BLaER1 treated with 17β-estradiol and CSF1 and Interleukin-3, amounts not matched to agents 10 nM and 100 nM (cell line): ENCODE measurements around the gene ANKRD45.

Source experiments
- H3K27ac ChIP-seq, 11 experiments: shearing (Covaris generic); formaldehyde crosslinking; 2 replicates each; pipeline ENCODE4 v1.8.1; 2022
- H3K27me3 ChIP-seq, 11 experiments: shearing (Covaris generic); formaldehyde crosslinking; 2 replicates each; pipeline ENCODE4 v1.8.1; 2022
- H3K36me3 ChIP-seq, 11 experiments: shearing (Covaris generic); formaldehyde crosslinking; 2 replicates each; pipeline ENCODE4 v1.8.1; 2022
- H3K4me1 ChIP-seq, 10 experiments: shearing (Covaris generic); formaldehyde crosslinking; 2 replicates each; pipeline ENCODE4 v1.8.1; 2022
- H3K4me2 ChIP-seq, 11 experiments: shearing (Covaris generic); formaldehyde crosslinking; 2 replicates each; pipeline ENCODE4 v1.8.1; 2022
- H3K4me3 ChIP-seq, 10 experiments: shearing (Covaris generic); formaldehyde crosslinking; 2 replicates each; pipeline ENCODE4 v1.8.1; 2022
- H3K9ac ChIP-seq, 11 experiments: shearing (Covaris generic); formaldehyde crosslinking; 2 replicates each; pipeline ENCODE4 v1.8.1; 2022
- H3K9me3 ChIP-seq, 11 experiments: shearing (Covaris generic); formaldehyde crosslinking; replicated peaks in 1 of 11; 2 replicates each; pipeline ENCODE4 v1.8.1; 2022
- H4K20me1 ChIP-seq, 11 experiments: shearing (Covaris generic); formaldehyde crosslinking; 2 replicates each; pipeline ENCODE4 v1.8.1; 2022
- Cebpa-rat ChIP-seq, 11 experiments: shearing (Covaris generic); IDR thresholded peaks; 2 replicates each; pipeline ENCODE4 v1.8.1; 2022

ANKRD45 gene

GRCh38 chr1:173562813-173563212 lies 106.8 kb downstream of the ANKRD45 start:
- Histone ChIP-seq H3K27me3 (no peaks in the 10 kb centered on the region), H3K9ac (no peak overlapping the region), H3K4me3 (no peak overlapping the region), H3K4me1 (no peaks in the 10 kb centered on the region), H3K9me3 (peaks cover 0 to 12% (median 0%) of the 10 kb centered on the region in 11 experiments; a peak in 2 of 22 replicates), H3K4me2 (no peak overlapping the region), H4K20me1 (no peaks in the 10 kb centered on the region), H3K27ac (no peak overlapping the region), H3K36me3 (no peaks in the 10 kb centered on the region)
- no peak for TF ChIP-seq Cebpa-rat (IDR thresholded peaks at IDR 0.05)

GRCh38 chr1:173561263-173561662 lies 108.4 kb downstream of the ANKRD45 start:
- Histone ChIP-seq H3K27me3 (no peaks in the 10 kb centered on the region), H3K4me3 (no peak overlapping the region), H3K36me3 (no peaks in the 10 kb centered on the region), H3K9ac (no peak overlapping the region), H3K4me1 (no peaks in the 10 kb centered on the region), H3K9me3 (no peaks in the 10 kb centered on the region), H4K20me1 (no peaks in the 10 kb centered on the region), H3K27ac (no peak overlapping the region), H3K4me2 (no peak overlapping the region)
- TF ChIP-seq Cebpa-rat (IDR thresholded peaks at IDR 0.05), result no peak

GRCh38 chr1:173560285-173560880 lies 109.3 kb downstream of the ANKRD45 start:
- no peaks in the 10 kb centered on the region for H4K20me1 ChIP-seq
- no peak for TF ChIP-seq Cebpa-rat (IDR thresholded peaks at IDR 0.05)
- no peaks in the 10 kb centered on the region for H3K9me3 ChIP-seq
- H3K36me3 ChIP-seq, result no peaks in the 10 kb centered on the region
- no peak overlapping the region for H3K9ac ChIP-seq
- H3K4me1 ChIP-seq, result no peaks in the 10 kb centered on the region
- H3K27ac ChIP-seq, result no peak overlapping the region
- no peaks in the 10 kb centered on the region for H3K27me3 ChIP-seq
- H3K4me2 ChIP-seq, result no peak overlapping the region
- H3K4me3 ChIP-seq, result no peak overlapping the region
